Liver (tissue), 3 donors: ENCODE data around the gene OPN4.

Source experiments
- CTCF ChIP-seq: fragments of 150-350 bp; IDR thresholded peaks from 2 replicates; pipeline ENCODE4 v1.5.1; 2017; ENCODE audit warnings: improper control_type of control experiment, low read depth, low read length; ENCODE audit not compliant: missing input control
- GABPA ChIP-seq, 2 donors: IDR thresholded peaks in 1 of 2; conservative IDR thresholded peaks in 1 of 2; 2 replicates each; pipeline ENCODE4 v1.6.1; 2016; ENCODE audit warnings: antibody characterized with exemption in 2 of 2, mild to moderate bottlenecking in 1 of 2, moderate library complexity in 1 of 2
- JUND ChIP-seq, 2 donors: IDR thresholded peaks; 2 replicates each; pipeline ENCODE4 v1.6.1; 2016; ENCODE audit warnings: antibody characterized with exemption in 2 of 2
- MAX ChIP-seq: IDR thresholded peaks from 2 replicates; pipeline ENCODE4 v1.6.1; 2016; ENCODE audit warnings: antibody characterized with exemption
- NR2F2 ChIP-seq: IDR thresholded peaks from 2 replicates; pipeline ENCODE4 v1.6.1; 2016; ENCODE audit warnings: antibody characterized with exemption
- RAD21 ChIP-seq, 2 donors: IDR thresholded peaks; 2 replicates each; pipeline ENCODE4 v1.6.1; 2016; ENCODE audit warnings: antibody characterized with exemption in 2 of 2, mild to moderate bottlenecking in 2 of 2
- REST ChIP-seq: IDR thresholded peaks from 2 replicates; pipeline ENCODE4 v1.6.1; 2016; ENCODE audit warnings: antibody characterized with exemption, mild to moderate bottlenecking
- RXRA ChIP-seq, 2 donors: IDR thresholded peaks; 2 replicates each; pipeline ENCODE4 v1.6.1; 2017 to 2018; ENCODE audit warnings: antibody characterized with exemption in 2 of 2, mild to moderate bottlenecking in 1 of 2
- TAF1 ChIP-seq: conservative IDR thresholded peaks from 2 replicates; pipeline ENCODE4 v1.6.1; 2016; ENCODE audit warnings: antibody characterized with exemption, mild to moderate bottlenecking
- YY1 ChIP-seq: IDR thresholded peaks from 2 replicates; pipeline ENCODE4 v1.6.1; 2016; ENCODE audit warnings: antibody characterized with exemption, mild to moderate bottlenecking
- ZBTB33 ChIP-seq: IDR thresholded peaks from 2 replicates; pipeline ENCODE4 v1.6.1; 2016; ENCODE audit warnings: antibody characterized with exemption
- donor health status: healthy.
- donor health status: healthy.

- TF ChIP-seq CTCF (no peak), ZBTB33 (no peak), RAD21 (IDR thresholded peaks at IDR 0.05) (no peak), REST (no peak), YY1 (no peak), JUND (IDR thresholded peaks at IDR 0.05) (no peak), TAF1 (no peak), RXRA (IDR thresholded peaks at IDR 0.05) (no peak), MAX (no peak), GABPA (IDR thresholded peaks at IDR 0.05 in 1 of 2, conservative IDR thresholded peaks at IDR 0.05 in 1 of 2) (no peak), NR2F2 (no peak)
Observed at GRCh38 chr10:86662186-86663045, 8.1 kb downstream of the OPN4 start.
